AG04449 (cell line): ENCODE results near the gene PAX5.

Source experiments
- CTCF ChIA-PET: fragments of 350-600 bp; formaldehyde crosslinking; extraction: SDS; loops from one replicate; lab custom pipeline; 2021; ENCODE audit warnings: antibody characterized with exemption; lab: Yijun Ruan, JAX
- POLR2A ChIA-PET: fragments of 400-600, 350-600 bp; formaldehyde crosslinking; extraction: SDS; loops from one replicate; lab custom pipeline; 2020; ENCODE audit warnings: antibody characterized with exemption, inconsistent platforms; lab: Yijun Ruan, JAX
- DNase-seq: peaks from one replicate; pipeline ENCODE4 v3.0.0-alpha.2; 2010; ENCODE audit warnings: low read depth, low spot score
- H3K4me3 ChIP-seq: 2 replicates; pipeline ENCODE4 v1.5.1; 2011; ENCODE audit warnings: low read depth, mild to moderate bottlenecking, control low read depth, low read length
- TF ChIP-seq, protein P1 (sequence below): IDR thresholded peaks from one replicate; pipeline ENCODE4 v1.5.1; 2011; ENCODE audit warnings: mild to moderate bottlenecking, moderate library complexity, low read length, control low read depth, inconsistent platforms; ENCODE audit not compliant: insufficient read depth; ENCODE audit errors: missing control alignments

Gene PAX5

DNA sequence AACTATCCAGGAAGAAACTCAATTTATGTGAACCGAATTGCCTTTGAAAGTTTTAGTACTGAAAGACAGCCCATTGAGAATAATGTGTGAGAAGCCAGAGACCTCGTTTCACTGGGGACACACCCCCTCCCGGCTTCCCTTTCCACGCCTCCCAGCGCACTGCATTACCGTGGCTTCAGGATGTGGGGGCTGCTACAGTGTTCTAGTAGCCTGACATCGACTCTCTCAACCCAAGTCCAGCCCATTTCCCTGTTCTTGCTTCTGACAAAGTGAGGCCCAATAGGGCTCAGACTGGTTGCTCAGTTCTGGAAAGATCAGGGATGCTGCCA, 3.5 kb downstream of the PAX5 start:
- H3K4me3 ChIP-seq = no peak overlapping the region
- TF ChIP-seq, protein P1, sequence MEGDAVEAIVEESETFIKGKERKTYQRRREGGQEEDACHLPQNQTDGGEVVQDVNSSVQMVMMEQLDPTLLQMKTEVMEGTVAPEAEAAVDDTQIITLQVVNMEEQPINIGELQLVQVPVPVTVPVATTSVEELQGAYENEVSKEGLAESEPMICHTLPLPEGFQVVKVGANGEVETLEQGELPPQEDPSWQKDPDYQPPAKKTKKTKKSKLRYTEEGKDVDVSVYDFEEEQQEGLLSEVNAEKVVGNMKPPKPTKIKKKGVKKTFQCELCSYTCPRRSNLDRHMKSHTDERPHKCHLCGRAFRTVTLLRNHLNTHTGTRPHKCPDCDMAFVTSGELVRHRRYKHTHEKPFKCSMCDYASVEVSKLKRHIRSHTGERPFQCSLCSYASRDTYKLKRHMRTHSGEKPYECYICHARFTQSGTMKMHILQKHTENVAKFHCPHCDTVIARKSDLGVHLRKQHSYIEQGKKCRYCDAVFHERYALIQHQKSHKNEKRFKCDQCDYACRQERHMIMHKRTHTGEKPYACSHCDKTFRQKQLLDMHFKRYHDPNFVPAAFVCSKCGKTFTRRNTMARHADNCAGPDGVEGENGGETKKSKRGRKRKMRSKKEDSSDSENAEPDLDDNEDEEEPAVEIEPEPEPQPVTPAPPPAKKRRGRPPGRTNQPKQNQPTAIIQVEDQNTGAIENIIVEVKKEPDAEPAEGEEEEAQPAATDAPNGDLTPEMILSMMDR = no peak
- no peak for DNase-seq
- CTCF ChIA-PET = no interaction called here
- POLR2A ChIA-PET = no interaction called here

DNA sequence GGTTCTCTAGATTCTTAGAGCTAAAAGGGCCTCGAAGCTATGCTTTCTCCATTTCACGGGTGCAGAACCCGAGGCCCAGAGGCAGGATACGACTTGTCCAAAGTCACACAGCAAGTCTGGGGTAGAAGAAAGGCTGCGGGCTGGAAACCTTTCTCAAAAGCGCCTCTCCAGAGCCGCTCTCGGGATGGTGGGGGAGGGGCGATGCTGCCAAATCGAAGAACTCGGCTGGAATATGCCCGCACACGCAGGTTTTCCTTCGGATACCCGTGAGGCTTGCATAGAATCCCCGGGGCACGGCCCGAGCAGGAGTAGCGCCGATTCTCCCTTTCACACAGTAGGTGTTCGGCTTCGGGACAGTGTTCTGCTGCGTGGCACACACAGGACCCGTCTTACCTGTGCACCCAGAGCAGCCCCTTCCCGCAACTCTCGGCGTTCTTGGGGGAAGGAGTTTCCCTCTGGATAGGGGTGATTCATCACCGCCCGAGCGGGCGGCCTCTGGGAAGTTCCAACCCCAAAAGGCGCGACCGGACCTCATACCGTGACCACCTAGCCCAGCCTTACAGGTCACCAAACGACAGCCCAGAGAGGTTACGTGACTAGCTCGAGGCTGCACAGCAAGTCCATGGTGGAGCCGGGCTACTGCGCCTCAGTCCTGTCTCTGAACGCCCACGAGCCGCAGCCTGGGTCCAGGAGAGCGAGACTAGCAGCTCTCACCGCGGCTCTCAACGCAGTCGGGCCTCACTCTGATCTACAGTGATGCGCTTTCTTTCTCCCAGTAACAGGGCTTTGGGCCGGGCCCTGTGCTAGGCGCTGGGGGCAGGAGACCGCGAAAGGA, 4.1 kb downstream of the PAX5 start:
- CTCF ChIA-PET = no interaction called here
- no peak overlapping the region for H3K4me3 ChIP-seq
- TF ChIP-seq, protein P1 = no peak
- no peak for DNase-seq
- POLR2A ChIA-PET = no interaction called here

DNA sequence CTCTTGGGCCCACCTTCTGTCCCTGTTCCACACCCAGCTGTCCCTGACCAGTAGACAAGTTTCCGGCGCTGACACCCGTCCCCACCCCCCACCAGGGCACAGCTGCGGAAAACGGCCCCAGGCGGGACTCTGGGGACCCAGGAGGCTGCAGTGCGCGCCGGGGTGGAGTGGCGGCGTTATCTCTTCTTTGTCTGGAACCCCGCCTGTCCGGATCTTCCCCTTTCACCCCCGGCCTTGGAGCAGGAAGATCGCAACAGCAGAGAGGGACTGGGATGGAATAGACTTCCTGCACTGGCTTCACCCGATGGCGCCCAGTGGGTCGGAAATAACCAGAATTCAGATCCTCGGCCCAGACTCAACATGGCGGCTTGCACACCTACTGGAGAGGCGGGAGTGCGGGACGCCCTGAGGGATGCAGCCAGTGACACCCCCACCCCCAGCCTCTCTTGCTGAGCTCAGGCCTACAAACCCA, 4.7 kb downstream of the PAX5 start:
- no peak for DNase-seq
- no peak overlapping the region for H3K4me3 ChIP-seq
- ChIA-PET POLR2A (no interaction called here), CTCF (no interaction called here)
- TF ChIP-seq, protein P1 = no peak

DNA sequence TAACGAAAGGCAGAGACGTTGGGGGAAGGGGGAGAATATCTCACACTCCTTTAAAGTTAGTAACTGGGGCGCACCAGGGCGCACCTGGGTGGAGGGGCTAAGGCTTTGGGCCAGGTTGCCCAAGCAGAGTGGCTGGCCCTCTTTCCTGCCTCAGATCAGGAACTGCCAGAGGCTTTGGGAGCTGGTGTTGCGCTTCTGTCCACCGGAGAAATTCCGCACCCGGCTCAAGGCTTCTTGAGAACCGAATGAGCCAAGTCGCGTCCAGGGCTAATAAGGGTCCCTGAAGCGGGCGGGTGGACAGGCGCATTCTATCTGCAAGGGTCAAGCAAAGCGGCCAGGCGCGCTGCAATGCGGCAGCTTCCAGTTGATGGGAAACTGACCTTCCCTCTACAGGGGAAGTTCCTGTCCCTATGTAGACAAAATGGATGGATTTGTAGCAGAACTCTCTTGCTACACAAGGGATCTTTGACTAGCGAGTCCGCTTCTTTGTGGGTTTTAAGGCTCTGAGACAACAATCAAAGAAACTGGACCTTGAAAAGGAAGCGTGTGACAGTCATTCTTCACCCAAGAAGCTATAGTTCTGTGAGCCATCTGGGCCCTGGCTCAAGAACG, 5.5 kb downstream of the PAX5 start:
- no peak for DNase-seq
- CTCF ChIA-PET = no interaction called here
- no peak overlapping the region for H3K4me3 ChIP-seq
- POLR2A ChIA-PET = no interaction called here
- TF ChIP-seq, protein P1 = no peak

DNA sequence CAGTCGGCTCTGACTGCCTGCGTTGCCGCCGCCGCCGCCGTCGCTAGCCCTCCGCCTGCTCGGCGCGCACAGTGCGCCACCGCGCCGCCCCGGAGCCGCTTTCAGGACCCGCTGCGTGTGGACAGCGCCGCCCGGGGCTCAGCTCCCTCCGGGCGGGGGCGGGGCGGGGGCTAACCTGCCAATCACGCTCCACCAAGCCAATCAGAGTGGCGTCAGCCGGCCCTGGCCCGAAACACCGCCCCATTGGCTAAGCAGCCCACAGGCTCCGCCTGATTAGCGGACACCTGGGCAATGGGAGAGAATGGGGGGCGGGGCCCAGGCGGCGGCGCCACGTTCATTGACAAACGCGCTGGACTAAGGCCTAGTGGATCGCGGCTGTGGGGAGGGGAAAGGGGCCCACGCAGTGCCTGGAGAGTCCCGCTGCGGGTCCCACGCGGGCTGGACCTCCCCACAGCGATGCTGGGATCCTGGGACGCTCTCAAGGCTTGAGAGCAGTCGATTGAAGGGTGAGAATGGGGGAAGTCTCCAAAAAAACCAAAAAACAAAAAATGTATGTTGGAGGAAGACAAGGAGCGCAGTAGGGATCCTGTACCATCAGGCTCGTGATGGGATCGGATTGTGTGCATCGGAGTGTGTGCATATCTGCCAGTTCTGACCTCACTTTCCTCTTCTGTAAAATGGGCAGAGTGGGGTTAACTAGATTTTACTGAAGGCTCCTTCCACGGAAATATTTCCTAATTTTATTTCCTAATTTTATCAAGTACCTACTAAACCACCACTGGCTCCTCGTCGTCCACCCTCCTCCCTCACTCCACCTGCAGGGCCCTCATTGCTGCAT, 6.3 kb downstream of the PAX5 start:
- CTCF ChIA-PET = no interaction called here
- no peak for DNase-seq
- TF ChIP-seq, protein P1 = no peak

More for the DNA sequence above, 6.3 kb downstream of the PAX5 start:
- H3K4me3 ChIP-seq = peak overlapping the region; percentile 8
- POLR2A ChIA-PET = no interaction called here
